Measurements from ENCODE around the gene SLAMF1.
"Not testable (repeated sequence)": the region's sequence is repeated elsewhere in the genome, so short reads cannot be mapped to it uniquely, and the experiment has no call there.

The SLAMF1 gene

DNA sequence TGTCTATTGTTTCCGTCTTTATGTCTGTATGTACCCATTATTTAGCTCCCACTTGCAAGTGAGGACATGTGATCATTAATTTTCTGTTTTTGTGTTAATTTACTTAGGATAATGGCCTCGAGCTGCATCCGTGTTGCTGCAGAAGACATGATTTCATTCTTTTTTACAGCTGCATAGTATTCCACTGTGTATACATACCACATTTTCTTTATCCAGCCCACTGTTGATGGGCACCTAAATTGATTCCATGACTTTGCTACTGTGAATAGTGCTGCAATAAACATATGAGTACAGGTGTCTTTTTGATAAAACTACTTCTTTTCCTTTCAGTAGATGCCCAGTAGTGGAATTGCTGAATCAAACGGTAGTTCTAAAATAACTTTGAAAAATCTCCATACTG, 12.7 kb upstream of the SLAMF1 start:
- Histone ChIP-seq H3K4me3 (ENCODE audit: low read length) (no peak overlapping the region), H3K4me1 (ENCODE audit: control insufficient read depth, low read depth, low read length) (no peaks in the 10 kb centered on the region), H3K27ac (ENCODE audit: low read length) (no peak overlapping the region), H3K9me3 (ENCODE audit: control insufficient read depth, low read depth, low read length) (no peaks in the 10 kb centered on the region), H3K27me3 (ENCODE audit: control insufficient read depth, insufficient read depth, low read length) (no peaks in the 10 kb centered on the region), H3K36me3 (ENCODE audit: control insufficient read depth, low read depth, low read length) (no peaks in the 10 kb centered on the region), H3K9ac (ENCODE audit: low read length) (no peak overlapping the region)

- Histone ChIP-seq H3K9me3 (ENCODE audit: control insufficient read depth, low read depth, low read length) (no peaks in the 10 kb centered on the region), H3K36me3 (ENCODE audit: control insufficient read depth, low read depth, low read length) (no peaks in the 10 kb centered on the region), H3K27ac (ENCODE audit: low read length) (no peak overlapping the region), H3K9ac (ENCODE audit: low read length) (no peak overlapping the region), H3K27me3 (ENCODE audit: control insufficient read depth, insufficient read depth, low read length) (no peaks in the 10 kb centered on the region), H3K4me3 (ENCODE audit: low read length) (no peak overlapping the region), H3K4me1 (ENCODE audit: control insufficient read depth, low read depth, low read length) (no peaks in the 10 kb centered on the region)
These were observed 12.0 kb upstream of the SLAMF1 start for GRCh38 chr1:160658814-160659193.

DNA sequence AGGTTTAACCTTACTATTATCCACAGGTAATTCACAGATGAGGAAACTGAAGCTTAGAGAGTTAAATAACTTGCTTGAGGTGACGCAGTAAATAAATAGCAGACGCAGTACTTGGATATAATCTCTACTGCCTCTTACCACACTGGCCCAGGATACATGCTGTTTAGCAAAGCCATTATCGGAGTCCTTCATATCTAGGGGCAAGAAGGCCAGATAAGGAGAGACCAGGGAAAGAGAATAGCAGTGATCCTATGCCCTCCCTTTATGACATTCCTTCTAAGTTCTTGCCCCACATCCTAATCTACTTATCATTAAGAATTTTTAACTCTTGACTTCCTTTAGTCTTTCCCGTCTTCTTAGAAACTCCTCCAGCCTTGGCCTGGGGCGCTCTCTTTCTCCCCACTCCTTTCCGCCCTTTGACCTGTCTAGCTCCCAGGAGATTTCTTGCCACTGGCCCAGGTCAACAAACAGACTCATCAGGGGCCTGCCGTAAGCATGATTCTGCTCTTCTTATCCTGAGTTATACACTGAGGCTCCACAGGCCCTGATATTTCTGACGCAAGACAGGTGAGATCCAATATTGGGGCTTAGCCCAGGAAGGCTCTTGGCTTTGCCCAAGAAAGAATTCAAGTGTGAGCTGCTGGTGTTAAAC, 11.4 kb upstream of the SLAMF1 start:
- Histone ChIP-seq H3K27me3 (ENCODE audit: control insufficient read depth, insufficient read depth, low read length) (no peaks in the 10 kb centered on the region), H3K27ac (ENCODE audit: low read length) (no peak overlapping the region), H3K9me3 (ENCODE audit: control insufficient read depth, low read depth, low read length) (no peaks in the 10 kb centered on the region), H3K9ac (ENCODE audit: low read length) (no peak overlapping the region), H3K4me3 (ENCODE audit: low read length) (no peak overlapping the region), H3K36me3 (ENCODE audit: control insufficient read depth, low read depth, low read length) (no peaks in the 10 kb centered on the region), H3K4me1 (ENCODE audit: control insufficient read depth, low read depth, low read length) (no peaks in the 10 kb centered on the region)

- Histone ChIP-seq H3K4me1 (ENCODE audit: control insufficient read depth, low read depth, low read length) (peaks cover 10% of the 10 kb centered on the region), H3K4me3 (ENCODE audit: low read length) (no peak overlapping the region), H3K9me3 (ENCODE audit: control insufficient read depth, low read depth, low read length) (no peaks in the 10 kb centered on the region), H3K27me3 (ENCODE audit: control insufficient read depth, insufficient read depth, low read length) (no peaks in the 10 kb centered on the region), H3K9ac (ENCODE audit: low read length) (no peak overlapping the region), H3K36me3 (ENCODE audit: control insufficient read depth, low read depth, low read length) (no peaks in the 10 kb centered on the region), H3K27ac (ENCODE audit: low read length) (no peak overlapping the region)
These were observed 10.5 kb upstream of the SLAMF1 start for GRCh38 chr1:160657250-160657781.

DNA sequence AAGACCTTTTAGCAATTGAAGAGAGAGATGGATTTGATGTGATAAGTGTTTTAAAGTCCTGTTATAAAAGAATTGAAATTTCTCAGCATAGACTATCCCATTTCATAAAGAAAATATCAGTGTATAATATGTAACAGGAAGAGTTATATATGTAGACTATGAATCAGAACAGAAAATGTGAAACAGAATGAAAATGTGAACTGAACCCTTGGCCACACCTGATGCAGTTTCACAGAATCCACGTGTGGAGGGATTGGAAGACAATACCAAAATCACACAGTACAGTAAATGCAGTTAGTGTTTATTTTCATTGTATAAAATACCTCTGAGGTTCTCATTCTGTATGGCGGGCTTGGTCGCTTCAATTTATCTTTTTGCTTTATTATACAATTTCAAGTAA, 9.9 kb upstream of the SLAMF1 start:
- no peak overlapping the region for H3K4me3 ChIP-seq (ENCODE audit: low read length)
- no peak overlapping the region for H3K27ac ChIP-seq (ENCODE audit: low read length)
- H3K36me3 ChIP-seq (ENCODE audit: control insufficient read depth, low read depth, low read length), result no peaks in the 10 kb centered on the region
- H3K27me3 ChIP-seq (ENCODE audit: control insufficient read depth, insufficient read depth, low read length), result no peaks in the 10 kb centered on the region
- H3K4me1 ChIP-seq (ENCODE audit: control insufficient read depth, low read depth, low read length), result peaks cover 14% of the 10 kb centered on the region
- H3K9me3 ChIP-seq (ENCODE audit: control insufficient read depth, low read depth, low read length), result no peaks in the 10 kb centered on the region
- no peak overlapping the region for H3K9ac ChIP-seq (ENCODE audit: low read length)

- Histone ChIP-seq H3K36me3 (ENCODE audit: control insufficient read depth, low read depth, low read length) (no peaks in the 10 kb centered on the region), H3K27me3 (ENCODE audit: control insufficient read depth, insufficient read depth, low read length) (no peaks in the 10 kb centered on the region), H3K4me3 (ENCODE audit: low read length) (no peak overlapping the region), H3K4me1 (ENCODE audit: control insufficient read depth, low read depth, low read length) (peaks cover 23% of the 10 kb centered on the region), H3K9me3 (ENCODE audit: control insufficient read depth, low read depth, low read length) (no peaks in the 10 kb centered on the region), H3K9ac (ENCODE audit: low read length) (no peak overlapping the region), H3K27ac (ENCODE audit: low read length) (no peak overlapping the region)
These were observed 6.8 kb upstream of the SLAMF1 start for GRCh38 chr1:160653620-160654016.

- Histone ChIP-seq H3K9me3 (ENCODE audit: control insufficient read depth, low read depth, low read length) (no peaks in the 10 kb centered on the region), H3K36me3 (ENCODE audit: control insufficient read depth, low read depth, low read length) (no peaks in the 10 kb centered on the region), H3K4me1 (ENCODE audit: control insufficient read depth, low read depth, low read length) (peaks cover 23% of the 10 kb centered on the region), H3K9ac (ENCODE audit: low read length) (no peak overlapping the region), H3K4me3 (ENCODE audit: low read length) (no peak overlapping the region), H3K27ac (ENCODE audit: low read length) (no peak overlapping the region), H3K27me3 (ENCODE audit: control insufficient read depth, insufficient read depth, low read length) (no peaks in the 10 kb centered on the region)
These were observed 6.2 kb upstream of the SLAMF1 start for GRCh38 chr1:160652924-160653619.

- H3K27ac ChIP-seq (ENCODE audit: low read length), result peak overlapping the region; percentile 33
- not testable (repeated sequence) for H3K36me3 ChIP-seq (ENCODE audit: control insufficient read depth, low read depth, low read length); H3K4me3 ChIP-seq (ENCODE audit: low read length); H3K9ac ChIP-seq (ENCODE audit: low read length); H3K27me3 ChIP-seq (ENCODE audit: control insufficient read depth, insufficient read depth, low read length); H3K9me3 ChIP-seq (ENCODE audit: control insufficient read depth, low read depth, low read length)
- peaks cover 23% of the 10 kb centered on the region for H3K4me1 ChIP-seq (ENCODE audit: control insufficient read depth, low read depth, low read length)
These were observed 5.3 kb upstream of the SLAMF1 start for GRCh38 chr1:160652065-160652641.

- no peak overlapping the region for H3K9ac ChIP-seq (ENCODE audit: low read length)
- peak overlapping the region; percentile 33 for H3K27ac ChIP-seq (ENCODE audit: low read length)
- H3K4me3 ChIP-seq (ENCODE audit: low read length), result no peak overlapping the region
- no peaks in the 10 kb centered on the region for H3K9me3 ChIP-seq (ENCODE audit: control insufficient read depth, low read depth, low read length)
- H3K4me1 ChIP-seq (ENCODE audit: control insufficient read depth, low read depth, low read length), result peaks cover 23% of the 10 kb centered on the region
- H3K36me3 ChIP-seq (ENCODE audit: control insufficient read depth, low read depth, low read length), result no peaks in the 10 kb centered on the region
- H3K27me3 ChIP-seq (ENCODE audit: control insufficient read depth, insufficient read depth, low read length), result no peaks in the 10 kb centered on the region
These were observed 4.7 kb upstream of the SLAMF1 start for GRCh38 chr1:160651433-160652064.

DNA sequence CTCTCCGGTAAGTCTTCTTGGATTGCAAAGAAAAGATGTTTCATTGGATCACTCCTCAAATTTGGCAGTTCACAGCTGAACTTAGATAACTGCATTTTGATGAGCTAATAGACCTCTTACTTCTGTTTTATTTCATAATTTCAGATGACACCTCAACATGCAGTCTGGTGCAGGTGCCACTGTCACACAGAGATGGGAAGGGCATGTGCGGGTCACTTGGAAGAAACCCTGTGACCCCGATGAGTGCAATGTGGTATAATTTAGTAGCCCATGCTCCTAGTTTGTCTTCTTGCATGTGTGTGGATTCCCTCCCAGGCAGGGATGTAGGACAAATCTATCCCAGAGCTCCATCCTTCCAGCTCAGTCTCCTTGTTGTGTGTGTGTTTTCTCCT, 481 bp upstream of the SLAMF1 start:
- H3K27ac ChIP-seq (ENCODE audit: low read length), result no peak overlapping the region
- H3K9me3 ChIP-seq (ENCODE audit: control insufficient read depth, low read depth, low read length), result no peaks in the 10 kb centered on the region
- no peaks in the 10 kb centered on the region for H3K36me3 ChIP-seq (ENCODE audit: control insufficient read depth, low read depth, low read length)
- H3K4me3 ChIP-seq (ENCODE audit: low read length), result no peak overlapping the region
- H3K4me1 ChIP-seq (ENCODE audit: control insufficient read depth, low read depth, low read length), result peaks cover 14% of the 10 kb centered on the region
- H3K9ac ChIP-seq (ENCODE audit: low read length), result no peak overlapping the region
- no peaks in the 10 kb centered on the region for H3K27me3 ChIP-seq (ENCODE audit: control insufficient read depth, insufficient read depth, low read length)

GRCh38 chr1:160646180-160646579, 664 bp downstream of the SLAMF1 start:
- Histone ChIP-seq H3K27ac (ENCODE audit: low read length) (no peak overlapping the region), H3K4me3 (ENCODE audit: low read length) (no peak overlapping the region)

More at GRCh38 chr1:160646180-160646579, 664 bp downstream of the SLAMF1 start:
- H3K9ac ChIP-seq (ENCODE audit: low read length), result no peak overlapping the region
- H3K36me3 ChIP-seq (ENCODE audit: control insufficient read depth, low read depth, low read length), result no peaks in the 10 kb centered on the region
- H3K4me1 ChIP-seq (ENCODE audit: control insufficient read depth, low read depth, low read length), result peaks cover 4% of the 10 kb centered on the region
- H3K27me3 ChIP-seq (ENCODE audit: control insufficient read depth, insufficient read depth, low read length), result no peaks in the 10 kb centered on the region
- no peaks in the 10 kb centered on the region for H3K9me3 ChIP-seq (ENCODE audit: control insufficient read depth, low read depth, low read length)
